BJ (cell line): ENCODE results near the gene APOBEC3G. TPM values are rescaled to one million over a fixed set of nuclear protein-coding genes. Genes with fewer than 3 reads are reported as not detected.
"Not testable (repeated sequence)": the region's sequence is repeated elsewhere in the genome, so short reads cannot be mapped to it uniquely, and the experiment has no call there.

Experiments
- CTCF ChIA-PET: fragments of 350-600 bp; formaldehyde crosslinking; extraction: SDS; loops from one replicate; lab custom pipeline; 2021; ENCODE audit warnings: antibody characterized with exemption, inconsistent platforms; lab: Yijun Ruan, JAX
- POLR2A ChIA-PET: fragments of 300-600 bp; sonication (Branson Sonifier 250); formaldehyde crosslinking; extraction: SDS; loops from one replicate; lab custom pipeline; 2021; ENCODE audit warnings: antibody characterized with exemption; lab: Charles Lee
- DNase-seq: peaks from one replicate; pipeline ENCODE4 v3.0.0-alpha.2; 2011; ENCODE audit warnings: low read depth
- H3K27me3 ChIP-seq: 2 replicates; pipeline ENCODE4 v1.6.0; 2011; ENCODE audit warnings: low read length; ENCODE audit not compliant: control insufficient read depth, insufficient read depth
- H3K36me3 ChIP-seq: 2 replicates; pipeline ENCODE4 v1.5.1; 2011; ENCODE audit warnings: low read length; ENCODE audit not compliant: control insufficient read depth, insufficient read depth
- H3K4me3 ChIP-seq: 2 replicates; pipeline ENCODE4 v1.5.1; 2011; ENCODE audit warnings: low read depth, mild to moderate bottlenecking, control low read depth, low read length
- CTCF ChIP-seq: IDR thresholded peaks from 2 replicates; pipeline ENCODE4 v1.5.1; 2011; ENCODE audit warnings: low read depth, mild to moderate bottlenecking, control low read depth, inconsistent platforms, low read length, moderate library complexity; ENCODE audit not compliant: insufficient read depth
- polyA minus RNA-seq: library from RNA; depleted of rRNA, polyadenylated mRNA; stranded (reverse); fragments of >200 nt; gene quantifications from 2 replicates; pipeline ENCODE4 v1.2.3, GENCODE V29; 2011; rRNA and poly(A)+ RNA removed
- polyA plus RNA-seq: library from polyadenylated mRNA; depleted of rRNA; stranded (reverse); fragments of >200 nt; gene quantifications from 2 replicates; pipeline ENCODE4 v1.2.3, GENCODE V29; 2011; rRNA removed

APOBEC3G gene
- polyA plus RNA-seq (7.3 TPM in 2 replicates), polyA minus RNA-seq (3.1 and 4.5 TPM in 2 replicates)

GRCh38 chr22:39077026-39077840 lies at the start of gene APOBEC3G:
TSS of gene APOBEC3G (plus strand) at chr22:39077275. CDS start at chr22:39077362, 87 bp downstream.
- CTCF ChIA-PET, result interaction anchor here (0.6 kb wide), 1 partner anchor 210 kb away, joined by 3 read pairs; no protein-coding TSS in a partner anchor
- H3K36me3 ChIP-seq, H3K27me3 ChIP-seq, POLR2A ChIA-PET: not testable (repeated sequence)
- H3K4me3 ChIP-seq, result peak within 1 kb of the TSS; percentile 42
- peak; percentile 1 for DNase-seq

GRCh38 chr22:39027717-39028116 lies 49.4 kb upstream of the APOBEC3G start:
- peaks cover 1% of the 10 kb centered on the region for H3K36me3 ChIP-seq
- no peak for DNase-seq
- ChIA-PET POLR2A (no interaction called here), CTCF (interaction anchor here (1.0 to 1.2 kb wide), 2 partner anchors 9 to 159 kb away, joined by 3 read pairs; no protein-coding TSS in a partner anchor)
- TF ChIP-seq CTCF, result no peak
- H3K4me3 ChIP-seq, result no peak overlapping the region
- no peaks in the 10 kb centered on the region for H3K27me3 ChIP-seq

GRCh38 chr22:39028281-39028680 lies 48.8 kb upstream of the APOBEC3G start:
- no peak for DNase-seq
- Histone ChIP-seq H3K36me3 (peaks cover 1% of the 10 kb centered on the region), H3K27me3 (no peaks in the 10 kb centered on the region), H3K4me3 (no peak overlapping the region)
- POLR2A ChIA-PET, result no interaction called here
- TF ChIP-seq CTCF, result no peak
- CTCF ChIA-PET, result interaction anchor here (1.0 kb wide), 2 partner anchors 10 to 92 kb away, joined by 3 read pairs; no protein-coding TSS in a partner anchor

- DNase-seq, result no peak
- no peaks in the 10 kb centered on the region; the same call in 1 of the 2 replicates for H3K36me3 ChIP-seq
- no peak overlapping the region for H3K4me3 ChIP-seq
- no peak for TF ChIP-seq CTCF
- no peaks in the 10 kb centered on the region for H3K27me3 ChIP-seq
- CTCF ChIA-PET, result interaction anchor here (1.0 kb wide), 1 partner anchor 91 kb away, joined by 3 read pairs; no protein-coding TSS in a partner anchor
- POLR2A ChIA-PET, result no interaction called here
Observed at GRCh38 chr22:39029227-39029626, 47.8 kb upstream of the APOBEC3G start.

- no peak for DNase-seq
- ChIA-PET POLR2A (no interaction called here), CTCF (no interaction called here)
- Histone ChIP-seq H3K27me3 (no peaks in the 10 kb centered on the region), H3K36me3 (no peaks in the 10 kb centered on the region), H3K4me3 (no peak overlapping the region)
- no peak for TF ChIP-seq CTCF
Observed at GRCh38 chr22:39030705-39031104, 46.4 kb upstream of the APOBEC3G start.

- H3K36me3 ChIP-seq, DNase-seq, H3K27me3 ChIP-seq, POLR2A ChIA-PET, CTCF ChIA-PET, H3K4me3 ChIP-seq: not testable (repeated sequence)
Observed at GRCh38 chr22:39031434-39032295, 45.4 kb upstream of the APOBEC3G start.

GRCh38 chr22:39037071-39037470 lies 40.0 kb upstream of the APOBEC3G start:
- H3K27me3 ChIP-seq, CTCF ChIA-PET, H3K36me3 ChIP-seq, DNase-seq, POLR2A ChIA-PET, H3K4me3 ChIP-seq: not testable (repeated sequence)
